ENCODE measurements around the gene PHKA2.
"Not testable (repeated sequence)": the region's sequence is repeated elsewhere in the genome, so short reads cannot be mapped to it uniquely, and the experiment has no call there.

The PHKA2 gene

GRCh38 chrX:18864390-18864920, 119.5 kb downstream of the PHKA2 start:
- H3K79me2 ChIP-seq (ENCODE audit: low read length) = no peaks in the 10 kb centered on the region
- H3K9me3 ChIP-seq (ENCODE audit: insufficient read depth, low read length) = no peaks in the 10 kb centered on the region
- TF ChIP-seq EZH2phosphoT487 (IDR thresholded peaks at IDR 0.05; ENCODE audit: low read depth) (no peak), CTCF (IDR thresholded peaks at IDR 0.05; ENCODE audit: low read depth, low read length) (no peak)
- H3K9ac ChIP-seq (ENCODE audit: low read length) = no peak overlapping the region
- no peak overlapping the region for H3K4me3 ChIP-seq (ENCODE audit: low read length)
- H2AFZ ChIP-seq (ENCODE audit: low read depth, low read length) = no peak overlapping the region
- no peak overlapping the region for H3K4me2 ChIP-seq (ENCODE audit: low read length)
- H3K27me3 ChIP-seq (ENCODE audit: low read depth, low read length) = no peaks in the 10 kb centered on the region
- H4K20me1 ChIP-seq (ENCODE audit: insufficient read depth, low read length) = no peaks in the 10 kb centered on the region
- no peaks in the 10 kb centered on the region for H3K36me3 ChIP-seq (replicated peaks; ENCODE audit: low read depth, low read length)
- H3K4me1 ChIP-seq (ENCODE audit: low read length) = no peaks in the 10 kb centered on the region
- no peak overlapping the region for H3K27ac ChIP-seq (ENCODE audit: low read length)

GRCh38 chrX:18861511-18861910, 122.4 kb downstream of the PHKA2 start:
- no peaks in the 10 kb centered on the region for H4K20me1 ChIP-seq (ENCODE audit: insufficient read depth, low read length)
- H3K4me1 ChIP-seq (ENCODE audit: low read length) = peaks cover 2% of the 10 kb centered on the region
- H3K4me2 ChIP-seq (ENCODE audit: low read length) = no peak overlapping the region
- H3K9ac ChIP-seq (ENCODE audit: low read length) = no peak overlapping the region
- no peak for TF ChIP-seq EZH2phosphoT487 (IDR thresholded peaks at IDR 0.05; ENCODE audit: low read depth)
- no peak for TF ChIP-seq CTCF (IDR thresholded peaks at IDR 0.05; ENCODE audit: low read depth, low read length)
- H3K36me3 ChIP-seq (replicated peaks; ENCODE audit: low read depth, low read length) = no peaks in the 10 kb centered on the region
- H3K4me3 ChIP-seq (ENCODE audit: low read length) = no peak overlapping the region
- H3K79me2 ChIP-seq (ENCODE audit: low read length) = no peaks in the 10 kb centered on the region
- no peak overlapping the region for H2AFZ ChIP-seq (ENCODE audit: low read depth, low read length)
- H3K9me3 ChIP-seq (ENCODE audit: insufficient read depth, low read length) = no peaks in the 10 kb centered on the region
- H3K27ac ChIP-seq (ENCODE audit: low read length) = no peak overlapping the region
- no peaks in the 10 kb centered on the region for H3K27me3 ChIP-seq (ENCODE audit: low read depth, low read length)

GRCh38 chrX:18856645-18856997, 127.3 kb downstream of the PHKA2 start:
- Histone ChIP-seq H4K20me1 (ENCODE audit: insufficient read depth, low read length) (no peaks in the 10 kb centered on the region), H3K27ac (ENCODE audit: low read length) (no peak overlapping the region), H3K4me2 (ENCODE audit: low read length) (peak overlapping the region; percentile 32; the same call in 1 of the 2 replicates), H3K9me3 (ENCODE audit: insufficient read depth, low read length) (no peaks in the 10 kb centered on the region), H3K79me2 (ENCODE audit: low read length) (no peaks in the 10 kb centered on the region), H3K36me3 (replicated peaks; ENCODE audit: low read depth, low read length) (no peaks in the 10 kb centered on the region), H3K9ac (ENCODE audit: low read length) (no peak overlapping the region), H2AFZ (ENCODE audit: low read depth, low read length) (no peak overlapping the region), H3K4me3 (ENCODE audit: low read length) (no peak overlapping the region), H3K4me1 (ENCODE audit: low read length) (peaks cover 10% of the 10 kb centered on the region), H3K27me3 (ENCODE audit: low read depth, low read length) (no peaks in the 10 kb centered on the region)
- TF ChIP-seq EZH2phosphoT487 (IDR thresholded peaks at IDR 0.05; ENCODE audit: low read depth) (no peak), CTCF (IDR thresholded peaks at IDR 0.05; ENCODE audit: low read depth, low read length) (no peak)

GRCh38 chrX:18855919-18856644, 127.8 kb downstream of the PHKA2 start:
- Histone ChIP-seq H3K4me2 (ENCODE audit: low read length) (peak overlapping the region; percentile 32), H3K4me3 (ENCODE audit: low read length) (no peak overlapping the region), H3K9ac (ENCODE audit: low read length) (no peak overlapping the region)

GRCh38 chrX:18847901-18848300, 136.0 kb downstream of the PHKA2 start:
- H3K4me3 ChIP-seq (ENCODE audit: low read length); H3K4me1 ChIP-seq (ENCODE audit: low read length); H3K27me3 ChIP-seq (ENCODE audit: low read depth, low read length); H3K9ac ChIP-seq (ENCODE audit: low read length); H2AFZ ChIP-seq (ENCODE audit: low read depth, low read length); H3K36me3 ChIP-seq (replicated peaks; ENCODE audit: low read depth, low read length); H3K27ac ChIP-seq (ENCODE audit: low read length); H3K4me2 ChIP-seq (ENCODE audit: low read length); H3K9me3 ChIP-seq (ENCODE audit: insufficient read depth, low read length); H4K20me1 ChIP-seq (ENCODE audit: insufficient read depth, low read length); H3K79me2 ChIP-seq (ENCODE audit: low read length): not testable (repeated sequence)

More at GRCh38 chrX:18855919-18856644, 127.8 kb downstream of the PHKA2 start:
- no peaks in the 10 kb centered on the region for H3K79me2 ChIP-seq (ENCODE audit: low read length)
- TF ChIP-seq EZH2phosphoT487 (IDR thresholded peaks at IDR 0.05; ENCODE audit: low read depth) (no peak), CTCF (IDR thresholded peaks at IDR 0.05; ENCODE audit: low read depth, low read length) (no peak)
- no peak overlapping the region for H3K27ac ChIP-seq (ENCODE audit: low read length)
- no peaks in the 10 kb centered on the region for H4K20me1 ChIP-seq (ENCODE audit: insufficient read depth, low read length)
- H3K9me3 ChIP-seq (ENCODE audit: insufficient read depth, low read length) = no peaks in the 10 kb centered on the region
- H3K4me1 ChIP-seq (ENCODE audit: low read length) = peaks cover 10% of the 10 kb centered on the region
- no peaks in the 10 kb centered on the region for H3K36me3 ChIP-seq (replicated peaks; ENCODE audit: low read depth, low read length)
- H2AFZ ChIP-seq (ENCODE audit: low read depth, low read length) = no peak overlapping the region
- H3K27me3 ChIP-seq (ENCODE audit: low read depth, low read length) = no peaks in the 10 kb centered on the region

Data from OCI-LY3 (cell line).